Skin epidermis (tissue), 12 donors: Measurements from ENCODE around the gene ATXN1.

Source experiments
- H3K27ac ChIP-seq, 21 experiments: fragments of 200-600 bp; sonication (generic) in 11 of 21; one replicate each; pipeline ENCODE4 v1.5.0; 2020; ENCODE audit warnings: mild to moderate bottlenecking in 3 of 21, inconsistent platforms in 2 of 21, moderate library complexity in 2 of 21
- H3K4me3 ChIP-seq, 7 experiments: fragments of 200-600 bp; sonication (generic) in 2 of 7; one replicate each; pipeline ENCODE4 v1.5.0; 2020; ENCODE audit warnings: inconsistent platforms in 2 of 7, mild to moderate bottlenecking in 2 of 7, moderate library complexity in 1 of 7

ATXN1 gene

DNA sequence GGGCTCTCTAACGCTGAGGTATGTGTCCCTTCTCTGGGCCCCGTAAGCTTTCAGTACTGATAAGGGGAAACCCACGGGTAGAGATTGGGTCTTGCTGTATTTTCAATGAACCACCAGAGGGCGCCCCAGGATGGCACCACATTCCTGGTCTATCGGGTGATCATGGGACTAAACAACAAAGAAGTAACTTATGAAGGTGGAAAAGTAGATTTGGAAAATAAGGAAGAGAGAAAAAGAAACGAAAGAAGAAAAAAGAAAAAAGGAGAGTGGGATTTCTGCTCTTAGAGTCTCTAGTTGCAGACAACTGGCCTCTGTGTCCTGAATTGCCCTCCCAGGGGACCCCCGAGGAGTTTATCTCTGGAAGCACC, 429.1 kb downstream of the ATXN1 start:
- peak overlapping the region in 10 of 21 experiments; percentile 10 to 70 (median 44) for H3K27ac ChIP-seq

DNA sequence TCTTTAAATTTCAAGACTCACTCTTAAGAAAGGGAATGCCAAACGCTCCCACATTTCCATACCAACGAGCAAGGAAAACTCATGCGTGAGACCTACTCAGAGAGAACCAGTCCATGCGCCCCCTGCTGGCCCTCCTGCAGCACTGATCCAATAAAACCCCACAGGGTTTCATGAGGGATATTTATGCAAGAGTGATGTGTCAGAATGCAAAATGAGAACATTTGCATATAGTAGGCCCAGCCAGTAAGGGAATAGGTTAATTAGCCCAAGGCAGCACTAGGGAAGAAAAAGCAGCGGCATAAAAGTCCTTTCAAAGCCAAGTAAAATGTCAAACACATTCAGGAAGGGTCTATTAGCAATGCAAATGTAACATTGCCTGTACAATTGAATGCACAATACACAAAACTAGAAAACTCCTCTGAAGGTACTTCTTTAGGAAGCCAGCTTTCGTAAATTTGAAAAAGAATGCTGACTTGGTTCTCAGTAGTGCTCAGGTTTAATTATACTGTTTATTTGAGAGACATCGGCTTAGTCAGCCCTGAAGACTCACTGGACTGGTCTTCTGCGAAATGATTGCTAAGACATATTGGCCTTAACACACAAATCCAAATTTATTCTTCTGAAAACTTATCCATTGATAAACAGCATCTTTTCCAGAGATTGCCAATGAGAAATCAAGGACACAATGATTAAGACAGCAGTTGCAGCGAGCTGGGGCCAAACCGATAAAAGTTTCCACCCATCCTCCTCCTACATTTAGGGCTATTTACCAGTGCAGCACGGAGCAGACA, 429.7 kb downstream of the ATXN1 start:
- Histone ChIP-seq H3K27ac (peak overlapping the region in 11 of 21 experiments; percentile 10 to 70 (median 43)), H3K4me3 (no peak overlapping the region)

More for the DNA sequence above, 429.1 kb downstream of the ATXN1 start:
- no peak overlapping the region for H3K4me3 ChIP-seq

DNA sequence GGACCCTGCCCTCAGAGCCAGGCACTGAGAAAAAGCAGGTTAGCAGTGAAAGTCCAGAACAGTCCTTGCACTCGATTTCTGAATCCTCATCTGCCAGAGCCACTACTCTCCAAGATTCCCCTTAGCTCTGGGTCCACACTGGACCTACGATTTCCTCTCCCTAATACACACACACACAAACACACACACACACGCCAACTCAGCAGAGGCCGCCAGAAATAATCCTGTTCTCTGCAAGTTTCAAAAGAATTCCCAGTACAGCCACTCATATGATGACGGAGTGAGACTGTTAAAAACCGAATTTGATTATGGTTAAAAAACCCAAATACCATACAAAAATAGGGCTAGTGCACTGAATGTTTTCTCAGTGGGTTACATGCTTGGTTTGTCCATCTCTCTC, 432.0 kb downstream of the ATXN1 start:
- no peak overlapping the region for H3K27ac ChIP-seq
- no peak overlapping the region for H3K4me3 ChIP-seq

DNA sequence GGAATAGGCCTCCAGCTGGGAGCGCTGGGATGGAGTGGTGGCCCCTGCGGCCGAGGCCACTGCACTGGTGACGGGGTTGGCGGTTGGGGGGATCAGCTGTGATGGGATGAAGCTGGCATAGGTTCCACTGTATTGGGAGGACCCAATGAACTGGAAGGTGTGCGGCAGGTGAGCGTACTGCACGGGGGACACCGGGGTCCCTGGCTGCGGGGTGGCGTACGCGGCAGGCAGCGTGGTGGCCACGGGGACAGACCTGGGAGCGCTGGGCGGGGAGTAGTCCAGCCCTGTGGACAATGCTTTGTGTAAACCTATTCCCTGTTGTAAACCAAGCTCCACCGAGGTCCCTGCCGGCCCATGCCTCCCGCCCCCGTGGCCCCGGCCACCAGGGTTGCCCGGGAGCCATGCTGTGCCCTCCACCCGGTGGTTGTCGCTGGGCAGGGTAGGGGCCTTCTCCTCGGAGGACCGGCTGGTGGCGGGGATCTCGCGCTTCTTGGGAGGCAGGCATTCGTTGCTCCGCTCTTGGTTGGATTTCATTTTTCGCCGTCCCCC, 433.4 kb downstream of the ATXN1 start:
- H3K4me3 ChIP-seq: no peak overlapping the region
- no peak overlapping the region for H3K27ac ChIP-seq

DNA sequence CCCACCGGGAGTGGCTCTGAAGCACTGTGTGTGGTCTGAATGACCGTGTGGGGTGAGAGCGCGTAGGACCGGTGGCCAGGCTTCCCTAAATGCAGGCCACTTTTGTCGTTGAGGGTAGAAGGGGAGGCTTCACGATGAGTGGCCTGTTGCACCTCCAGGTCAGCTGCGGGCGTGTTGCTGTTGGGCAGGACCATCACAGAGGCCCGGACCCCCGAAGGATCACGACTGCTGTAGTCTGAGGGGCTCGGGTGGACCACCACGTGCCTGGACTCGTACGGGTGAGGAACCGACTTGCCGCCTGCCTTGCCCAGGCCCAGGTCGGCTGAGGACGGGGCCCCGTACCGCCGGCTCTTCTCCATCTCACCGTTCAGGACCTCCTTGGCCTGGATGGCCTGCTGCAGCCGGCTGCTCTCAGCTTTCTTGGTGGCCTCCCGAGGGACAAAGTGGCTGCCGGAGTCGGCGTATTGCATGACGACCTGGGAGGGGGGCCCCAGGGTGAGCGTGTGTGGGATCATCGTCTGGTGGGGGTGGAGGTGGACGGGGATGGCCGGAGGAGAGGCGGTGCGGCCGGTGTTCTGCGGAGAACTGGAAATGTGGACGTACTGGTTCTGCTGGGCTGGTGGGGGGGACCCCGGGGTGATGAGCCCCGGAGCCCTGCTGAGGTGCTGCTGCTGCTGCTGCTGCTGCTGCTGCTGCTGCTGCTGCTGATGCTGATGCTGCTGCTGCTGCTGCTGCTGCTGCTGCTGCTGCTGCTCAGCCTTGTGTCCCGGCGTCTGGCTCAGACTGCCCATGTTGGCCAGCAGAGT, 434.1 kb downstream of the ATXN1 start:
- Histone ChIP-seq H3K4me3 (no peak overlapping the region), H3K27ac (no peak overlapping the region)

DNA sequence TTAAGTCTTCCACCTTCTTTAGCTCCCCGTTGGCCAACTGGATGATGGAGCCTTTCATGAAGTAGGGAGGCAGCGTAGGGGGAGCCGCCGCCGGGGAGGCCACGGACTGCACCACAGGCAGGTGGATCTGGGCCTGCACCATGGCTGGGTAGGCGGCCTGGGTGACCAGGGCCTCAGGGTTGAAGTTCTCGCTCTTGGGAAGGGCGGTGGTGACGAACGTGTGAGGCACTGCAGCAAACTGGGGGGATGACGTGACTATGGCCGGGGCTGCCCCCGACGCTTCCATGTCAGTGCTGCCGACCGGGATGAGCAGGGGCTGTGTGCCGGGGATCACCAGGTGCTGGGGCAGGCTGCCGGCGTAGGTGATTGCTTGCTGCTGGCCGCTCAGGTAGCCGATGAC, 434.7 kb downstream of the ATXN1 start:
- H3K27ac ChIP-seq: no peak overlapping the region

DNA sequence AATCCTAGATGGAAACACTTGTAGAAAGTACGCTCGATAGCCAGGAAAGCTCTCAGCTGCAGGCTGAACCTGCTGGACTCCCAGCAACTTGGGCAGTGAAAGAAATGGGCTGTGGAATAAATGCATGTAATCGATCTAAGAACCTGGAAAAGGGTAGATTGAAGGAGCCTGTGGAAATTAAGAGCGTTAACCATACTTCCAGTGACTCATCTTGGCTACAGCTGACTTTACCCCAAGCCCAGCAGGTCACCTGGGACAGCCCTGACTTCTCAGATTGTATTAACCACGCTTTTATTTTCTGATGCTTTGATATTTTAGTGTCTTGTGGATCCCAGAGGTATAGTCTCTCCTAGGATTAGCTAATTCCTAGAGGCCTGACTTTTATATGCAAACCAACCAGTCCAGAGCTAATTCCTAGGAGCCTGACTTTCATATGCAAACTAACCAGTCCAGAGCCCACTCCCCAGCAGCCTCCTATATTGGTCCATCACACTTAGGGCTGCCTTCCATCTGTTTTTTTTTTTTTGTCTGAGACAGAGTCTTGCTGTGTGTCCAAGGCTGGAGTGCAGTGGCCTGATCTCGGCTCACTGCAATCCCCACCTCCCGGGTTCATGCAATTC, 436.5 kb downstream of the ATXN1 start:
- no peak overlapping the region for H3K4me3 ChIP-seq
- no peak overlapping the region for H3K27ac ChIP-seq

More for the DNA sequence above, 434.7 kb downstream of the ATXN1 start:
- no peak overlapping the region for H3K4me3 ChIP-seq

DNA sequence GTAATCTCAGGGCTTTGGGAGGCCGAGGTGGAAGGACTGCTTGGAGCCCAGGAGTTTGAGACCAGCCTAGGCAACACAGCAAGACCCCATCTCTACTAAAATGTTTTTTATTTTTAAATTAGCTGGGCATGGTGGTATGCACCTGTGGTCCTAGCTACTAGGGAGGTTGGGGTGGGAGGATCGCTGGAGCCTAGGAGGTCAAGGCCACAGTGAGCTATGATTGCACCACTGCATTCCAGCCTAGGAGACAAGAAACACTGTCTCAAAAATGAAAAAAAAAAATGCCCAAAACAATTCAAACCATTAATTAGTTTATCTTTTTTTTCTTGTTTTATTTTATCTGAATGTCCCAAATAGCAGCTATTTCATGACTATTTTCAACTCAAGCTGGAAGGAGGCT, 437.1 kb downstream of the ATXN1 start:
- no peak overlapping the region for H3K4me3 ChIP-seq
- H3K27ac ChIP-seq: peak overlapping the region in 1 of 21 experiments; percentile 81

DNA sequence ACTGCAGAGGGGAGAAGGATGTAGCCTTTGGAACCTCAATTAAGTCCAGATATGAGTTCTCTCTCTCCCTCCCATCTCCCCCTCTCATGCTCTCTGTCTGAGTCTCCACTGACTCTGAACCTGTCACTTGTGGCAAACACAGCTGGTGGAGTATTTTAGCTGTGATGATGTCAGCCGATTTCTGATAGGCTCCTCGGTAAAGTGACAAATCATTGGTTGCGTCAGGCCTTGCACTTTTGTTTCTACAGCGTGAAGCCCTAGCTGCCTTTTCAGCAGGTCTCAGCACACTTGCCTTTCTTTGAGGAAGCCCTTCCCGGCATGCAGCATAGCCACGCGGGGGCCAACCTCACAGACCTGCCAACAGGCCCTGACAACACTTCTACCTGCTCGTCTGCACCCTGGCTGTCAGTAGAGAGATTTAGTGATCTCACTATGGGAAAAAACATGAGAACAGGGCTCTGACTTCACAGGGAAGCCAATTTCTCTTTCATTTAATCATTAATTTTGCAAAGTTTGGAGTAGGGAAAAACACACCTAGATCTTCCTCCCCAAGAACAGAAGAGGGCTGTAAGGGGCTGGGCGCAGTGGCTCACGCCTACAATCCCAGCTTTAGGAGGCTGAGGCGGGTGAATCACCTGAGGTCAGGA, 438.5 kb downstream of the ATXN1 start:
- Histone ChIP-seq H3K4me3 (no peak overlapping the region), H3K27ac (peak overlapping the region in 14 of 21 experiments; percentile 12 to 84 (median 49))

DNA sequence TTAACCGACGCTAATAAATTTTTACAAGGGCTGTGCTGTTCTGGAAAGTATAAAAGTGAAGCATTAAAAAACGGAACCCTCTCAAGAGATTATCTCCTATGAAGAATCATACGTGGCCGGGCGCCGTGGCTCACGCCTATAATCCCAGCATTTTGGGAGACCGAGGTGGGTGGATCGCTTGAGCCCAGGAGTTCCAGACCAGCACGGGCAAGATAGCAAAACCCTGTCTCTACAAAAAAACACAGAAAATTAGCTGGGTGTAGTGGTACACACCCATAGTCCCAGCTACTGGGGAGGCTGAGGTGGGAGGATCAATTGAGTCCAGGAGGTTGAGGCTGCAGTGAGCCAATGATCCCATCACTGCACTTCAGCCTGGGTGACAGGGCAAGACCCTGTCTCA, 439.4 kb downstream of the ATXN1 start:
- Histone ChIP-seq H3K4me3 (no peak overlapping the region), H3K27ac (peak overlapping the region in 6 of 21 experiments; percentile 12 to 90 (median 64))

DNA sequence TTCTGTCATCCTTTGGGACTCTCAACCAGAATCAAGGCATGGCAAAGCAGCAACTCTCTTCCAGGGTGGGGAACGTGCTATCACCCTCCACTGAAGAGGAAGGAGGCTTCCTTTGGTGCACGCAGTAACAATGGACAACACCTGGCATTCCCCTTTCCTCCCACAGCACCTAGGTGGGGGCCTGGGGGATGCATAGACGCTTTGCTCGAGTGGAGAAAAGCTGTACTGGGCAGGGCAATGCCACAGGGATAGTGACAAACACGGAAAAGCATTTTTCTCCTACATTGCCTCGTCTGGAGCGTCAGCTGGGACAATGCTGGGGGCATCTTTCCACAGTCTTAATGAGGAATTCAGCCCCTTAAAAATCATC, 439.9 kb downstream of the ATXN1 start:
- no peak overlapping the region for H3K4me3 ChIP-seq
- H3K27ac ChIP-seq: peak overlapping the region in 15 of 21 experiments; percentile 11 to 90 (median 83)

DNA sequence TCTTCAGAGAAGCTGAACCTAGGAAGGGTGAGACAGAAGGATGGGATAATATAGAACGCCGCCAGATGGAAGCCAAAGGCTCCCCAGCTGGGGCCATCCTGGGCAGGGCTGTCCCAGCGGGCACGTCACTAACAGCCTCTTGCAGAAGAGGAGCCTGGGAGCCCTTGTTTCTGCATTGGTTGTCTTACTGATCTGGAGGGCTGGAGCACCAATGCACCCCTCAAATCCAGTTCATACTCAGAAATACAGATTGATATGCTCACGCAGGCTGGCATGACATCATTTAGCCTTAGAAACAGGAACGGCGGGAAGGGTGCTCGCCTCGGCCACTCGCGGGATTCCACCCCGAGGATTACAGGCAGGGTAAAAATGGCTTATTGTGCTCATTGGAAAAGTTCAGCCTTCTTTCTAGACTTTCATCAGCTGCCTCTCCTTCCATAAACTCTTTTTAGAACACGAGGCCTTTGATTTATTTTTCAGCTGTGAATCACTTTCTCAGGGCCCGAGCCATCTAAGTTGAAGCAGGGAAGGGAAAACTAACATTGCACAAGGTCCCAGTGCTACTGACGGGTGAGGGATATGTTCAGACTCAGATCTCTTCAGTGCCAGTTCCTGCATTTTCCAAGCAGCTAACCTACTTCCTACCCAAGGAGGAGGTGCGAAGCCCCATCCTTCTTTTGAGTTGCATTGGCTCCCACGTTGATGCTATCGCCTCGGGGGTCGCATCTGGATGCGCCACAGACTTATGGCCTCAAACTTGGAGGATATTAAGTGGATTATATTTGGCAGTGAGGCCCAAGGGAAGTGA, 440.5 kb downstream of the ATXN1 start:
- Histone ChIP-seq H3K27ac (peak overlapping the region in 20 of 21 experiments; percentile 11 to 90 (median 82)), H3K4me3 (peak overlapping the region in 3 of 7 experiments; percentile 1 to 16 (median 7))

DNA sequence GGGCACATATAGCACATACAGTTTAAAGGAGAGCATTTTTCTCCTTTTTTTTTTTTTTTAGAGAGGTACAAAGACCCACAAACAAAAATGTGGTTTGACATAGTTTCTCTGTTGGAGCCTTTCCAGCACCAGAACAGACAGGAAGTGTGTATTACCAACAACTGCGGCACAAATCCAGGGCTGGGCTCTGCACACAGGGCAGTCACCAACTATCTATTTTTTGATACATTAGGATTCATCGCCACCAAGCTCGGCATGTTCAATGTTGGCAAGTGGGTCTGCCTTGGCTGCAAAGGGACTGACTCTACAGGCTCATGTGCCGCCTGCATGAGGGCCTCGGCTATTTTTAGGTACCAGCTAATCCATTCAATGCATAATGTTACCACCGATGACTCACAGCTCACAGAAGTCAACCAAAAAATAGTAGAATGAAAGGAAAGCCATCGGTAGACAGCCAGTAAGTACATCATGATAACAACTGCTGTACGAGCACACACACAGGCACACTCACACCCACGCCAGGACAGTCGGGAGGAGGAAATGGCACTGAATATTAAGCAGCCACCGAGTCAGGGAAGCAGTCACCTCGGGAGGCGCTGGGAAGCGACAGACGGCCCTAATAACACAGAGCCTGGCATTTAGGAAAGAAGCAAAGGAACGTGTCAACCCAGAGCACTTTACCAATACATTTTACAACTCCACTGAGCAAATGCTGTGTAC, 441.3 kb downstream of the ATXN1 start:
- Histone ChIP-seq H3K27ac (peak overlapping the region in 20 of 21 experiments; percentile 20 to 90 (median 82)), H3K4me3 (peak overlapping the region in 4 of 7 experiments; percentile 1 to 16 (median 7))

DNA sequence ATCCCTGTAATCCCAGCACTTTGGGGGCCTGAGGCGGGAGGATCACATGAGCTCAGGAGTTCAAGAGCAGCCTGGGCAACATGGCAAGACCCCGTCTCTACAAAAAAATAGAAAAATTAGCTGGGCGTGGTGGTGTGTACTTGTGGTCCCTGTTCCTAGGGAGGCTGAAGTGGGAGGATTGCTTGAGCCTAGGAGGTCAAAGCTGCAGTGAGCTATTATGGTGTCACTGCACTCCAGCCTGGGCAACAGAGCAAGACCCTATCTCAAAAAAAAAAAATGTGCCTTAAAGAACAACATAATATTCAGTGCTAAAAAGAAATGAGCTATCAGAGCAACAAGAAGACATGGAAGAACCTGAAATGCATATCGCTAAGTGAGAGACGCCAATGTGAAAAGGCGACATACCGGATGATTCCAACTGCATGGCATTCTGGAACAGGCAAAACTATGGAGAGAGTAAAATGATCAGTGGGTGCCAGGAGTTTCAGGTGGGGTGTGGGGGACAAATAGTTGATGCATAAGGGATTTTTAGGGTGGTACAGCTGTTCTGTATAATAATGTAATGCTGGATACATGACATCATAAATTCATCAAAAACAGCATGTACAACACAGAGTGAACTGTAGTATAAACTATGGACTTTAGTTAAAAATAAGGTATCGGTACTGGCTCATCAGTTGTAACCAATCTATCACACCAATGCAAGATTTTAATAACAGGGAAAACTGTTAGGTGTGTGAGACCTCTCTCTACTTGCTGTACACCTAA, 442.1 kb downstream of the ATXN1 start:
- Histone ChIP-seq H3K27ac (peak overlapping the region in 18 of 21 experiments; percentile 10 to 90 (median 82)), H3K4me3 (no peak overlapping the region)

DNA sequence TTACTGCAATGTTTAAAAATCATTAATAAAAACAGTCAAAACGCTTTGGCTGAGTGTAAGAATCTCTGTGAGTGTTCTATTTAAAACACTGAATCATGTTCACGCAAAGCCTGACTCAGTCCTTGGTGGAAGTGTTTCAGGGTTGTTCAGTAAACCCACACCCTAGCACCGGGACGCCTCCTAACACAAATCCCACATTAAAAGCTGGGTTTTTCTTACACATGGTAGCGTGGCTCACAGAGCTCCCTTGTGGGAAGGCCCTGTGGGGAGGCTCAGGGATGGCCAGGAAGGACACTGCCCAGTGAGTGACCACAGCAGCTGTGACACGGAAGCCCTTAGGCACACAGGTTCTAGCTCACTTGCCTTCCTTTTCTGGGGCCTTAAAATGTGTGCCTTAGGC, 442.7 kb downstream of the ATXN1 start:
- H3K4me3 ChIP-seq: no peak overlapping the region
- peak overlapping the region in 17 of 21 experiments; percentile 7 to 90 (median 65) for H3K27ac ChIP-seq

DNA sequence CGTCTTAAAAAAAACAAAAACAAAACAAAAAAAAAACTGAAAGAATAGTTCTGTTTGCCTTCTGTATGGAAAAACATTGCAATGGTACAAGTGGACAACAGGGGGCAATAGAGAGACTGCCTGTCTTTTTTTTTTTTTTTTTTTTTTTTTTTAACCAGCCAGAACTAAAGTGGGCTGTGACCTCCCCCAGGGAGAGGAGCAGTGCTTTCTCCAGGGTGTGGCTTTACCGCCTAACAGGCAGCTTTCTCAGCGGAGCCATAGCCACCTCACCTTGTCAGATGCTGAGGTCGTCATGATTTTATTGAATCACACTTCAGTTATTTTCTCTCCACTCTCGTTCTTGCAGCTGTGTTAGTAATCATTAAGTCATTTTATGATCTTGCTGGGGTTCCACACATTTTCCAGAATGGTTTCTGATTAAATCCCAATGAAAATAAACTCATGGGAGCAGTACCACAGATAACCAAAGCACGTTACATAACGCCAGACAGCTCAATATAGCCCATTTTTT, 444.5 kb downstream of the ATXN1 start:
- Histone ChIP-seq H3K4me3 (no peak overlapping the region), H3K27ac (peak overlapping the region in 5 of 21 experiments; percentile 14 to 90 (median 27))

DNA sequence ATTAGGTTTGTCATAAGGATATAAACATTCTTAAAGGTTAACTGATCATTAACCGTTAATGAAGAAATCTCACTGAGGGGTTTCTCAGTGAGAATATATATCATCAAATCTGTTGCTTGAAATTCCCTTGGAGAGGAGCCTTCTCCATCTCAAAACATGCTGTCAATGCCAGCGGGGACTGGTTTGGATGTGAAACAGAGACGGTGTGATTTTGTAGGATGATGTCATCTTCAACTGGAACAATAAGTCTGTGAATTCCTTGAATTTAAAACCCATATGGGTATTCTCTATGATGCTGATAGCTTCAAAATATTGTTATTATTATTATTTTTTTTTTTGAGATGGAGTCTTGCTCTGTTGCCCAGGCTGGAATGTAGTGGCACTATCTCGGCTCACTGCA, 447.0 kb downstream of the ATXN1 start:
- no peak overlapping the region for H3K27ac ChIP-seq
- no peak overlapping the region for H3K4me3 ChIP-seq
